ENCODE results near the gene BMS1. TPM values are rescaled to one million over a fixed set of nuclear protein-coding genes. Genes with fewer than 3 reads are reported as not detected.

The BMS1 gene
- total RNA-seq, 6 experiments from 2014 or later: 20.3 to 23.3 (median 22.7) TPM

- Mint-ChIP-seq H3K9me3 (no peaks in the 10 kb centered on the region), H3K27me3 (ENCODE audit: insufficient read depth) (peaks cover 27% of the 10 kb centered on the region), H3K4me3 (no peak overlapping the region), H3K36me3 (ENCODE audit: low read depth) (no peaks in the 10 kb centered on the region), H3K4me1 (ENCODE audit: low read depth) (peaks cover 10% of the 10 kb centered on the region), H3K27ac (no peak overlapping the region)
- DNase-seq: peak; percentile 28
- peak; percentile 70 for TF ChIP-seq CTCF (IDR thresholded peaks at IDR 0.05)
Measured at GRCh38 chr10:42864575-42864974, 82.0 kb downstream of the BMS1 start.

GRCh38 chr10:42865716-42866114 lies 83.1 kb downstream of the BMS1 start:
- H3K4me1 Mint-ChIP-seq (ENCODE audit: low read depth): peaks cover 10% of the 10 kb centered on the region
- no peak for TF ChIP-seq CTCF (IDR thresholded peaks at IDR 0.05)
- no peaks in the 10 kb centered on the region for H3K9me3 Mint-ChIP-seq
- DNase-seq: no peak
- H3K4me3 Mint-ChIP-seq: no peak overlapping the region
- H3K36me3 Mint-ChIP-seq (ENCODE audit: low read depth): no peaks in the 10 kb centered on the region
- H3K27me3 Mint-ChIP-seq (ENCODE audit: insufficient read depth): peaks cover 26% of the 10 kb centered on the region
- no peak overlapping the region for H3K27ac Mint-ChIP-seq

GRCh38 chr10:42866115-42866995 lies 83.8 kb downstream of the BMS1 start:
- peaks cover 10% of the 10 kb centered on the region for H3K4me1 Mint-ChIP-seq (ENCODE audit: low read depth)
- no peak overlapping the region for H3K27ac Mint-ChIP-seq
- DNase-seq: peak; percentile 70
- H3K4me3 Mint-ChIP-seq: peak overlapping the region; percentile 44; the same call in 1 of the 2 replicates
- peaks cover 24% of the 10 kb centered on the region for H3K27me3 Mint-ChIP-seq (ENCODE audit: insufficient read depth)
- no peaks in the 10 kb centered on the region for H3K36me3 Mint-ChIP-seq (ENCODE audit: low read depth)
- H3K9me3 Mint-ChIP-seq: no peaks in the 10 kb centered on the region
- TF ChIP-seq CTCF (IDR thresholded peaks at IDR 0.05): peak; percentile 84

GRCh38 chr10:42867571-42867970 lies 85.0 kb downstream of the BMS1 start:
- Mint-ChIP-seq H3K4me1 (ENCODE audit: low read depth) (peaks cover 10% of the 10 kb centered on the region), H3K27me3 (ENCODE audit: insufficient read depth) (peaks cover 23% of the 10 kb centered on the region), H3K36me3 (ENCODE audit: low read depth) (no peaks in the 10 kb centered on the region), H3K9me3 (no peaks in the 10 kb centered on the region), H3K4me3 (no peak overlapping the region), H3K27ac (no peak overlapping the region)
- TF ChIP-seq CTCF (IDR thresholded peaks at IDR 0.05): no peak
- DNase-seq: no peak

- Mint-ChIP-seq H3K9me3 (no peaks in the 10 kb centered on the region), H3K4me1 (ENCODE audit: low read depth) (peaks cover 10% of the 10 kb centered on the region), H3K27ac (no peak overlapping the region), H3K36me3 (ENCODE audit: low read depth) (no peaks in the 10 kb centered on the region), H3K4me3 (no peak overlapping the region), H3K27me3 (ENCODE audit: insufficient read depth) (peaks cover 20% of the 10 kb centered on the region)
- no peak for DNase-seq
- no peak for TF ChIP-seq CTCF (IDR thresholded peaks at IDR 0.05)
Measured at GRCh38 chr10:42868530-42868929, 85.9 kb downstream of the BMS1 start.
